Measurements from ENCODE around the gene CNTFR. TPM values are rescaled to one million over a fixed set of nuclear protein-coding genes. Genes with fewer than 3 reads are reported as not detected.

Gene CNTFR
- total RNA-seq, 4 donors from 2014 or later, result 19.8 to 40.9 (median 34.7) TPM

DNA sequence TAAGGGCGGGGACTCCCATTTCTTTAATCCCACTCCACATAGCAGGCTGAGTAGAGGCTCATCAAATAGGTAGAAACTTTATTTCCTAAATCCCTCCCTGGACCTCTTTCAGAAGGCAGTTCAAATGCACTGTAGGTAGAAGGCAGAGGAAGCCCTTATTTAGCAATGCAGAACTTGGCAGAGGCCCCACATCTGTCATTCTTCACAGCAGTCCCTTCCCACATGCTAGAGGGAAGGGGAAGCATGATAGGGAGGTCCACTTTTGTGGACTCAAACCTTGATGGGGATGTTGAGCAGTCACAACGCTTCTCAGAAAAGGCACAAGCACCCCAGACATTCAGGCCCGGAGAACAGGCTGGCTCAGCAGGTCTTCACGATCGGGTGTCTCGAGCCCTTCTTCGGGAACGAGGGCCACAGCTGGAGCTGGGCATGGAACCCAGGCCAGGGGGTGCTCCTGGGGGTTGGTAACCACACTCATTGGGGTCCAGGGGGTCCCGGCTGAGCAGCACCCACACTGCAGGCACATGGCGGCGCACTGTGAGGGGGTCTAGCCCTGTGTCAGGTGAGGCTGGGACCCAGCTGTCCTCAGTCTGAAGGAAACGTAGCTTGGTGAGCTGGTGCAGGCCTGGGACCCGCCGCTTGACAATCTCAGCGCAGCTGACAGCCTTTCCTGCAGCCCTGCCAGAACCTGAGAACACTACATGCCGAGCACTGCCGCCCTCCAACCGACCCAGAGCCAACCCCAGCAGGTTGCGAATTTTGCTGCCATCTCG is 21.1 kb upstream of the CNTFR start:
- Histone ChIP-seq H3K4me1 (peaks cover 0 to 28% (median 15%) of the 10 kb centered on the region in 4 donors), H3K4me3 (peak overlapping the region in 2 of 4 donors; percentile 75 to 81), H3K27me3 (no peaks in the 10 kb centered on the region), H3K36me3 (peaks cover 0 to 35% (median 0%) of the 10 kb centered on the region in 3 donors), H3K9me3 (no peaks in the 10 kb centered on the region), H3K27ac (peak overlapping the region in 2 of 4 donors; percentile 93 to 96)
- TF ChIP-seq EP300 (IDR thresholded peaks at IDR 0.05) (no peak), POLR2A (IDR thresholded peaks at IDR 0.05) (no peak)
- TF ChIP-seq, protein P1, sequence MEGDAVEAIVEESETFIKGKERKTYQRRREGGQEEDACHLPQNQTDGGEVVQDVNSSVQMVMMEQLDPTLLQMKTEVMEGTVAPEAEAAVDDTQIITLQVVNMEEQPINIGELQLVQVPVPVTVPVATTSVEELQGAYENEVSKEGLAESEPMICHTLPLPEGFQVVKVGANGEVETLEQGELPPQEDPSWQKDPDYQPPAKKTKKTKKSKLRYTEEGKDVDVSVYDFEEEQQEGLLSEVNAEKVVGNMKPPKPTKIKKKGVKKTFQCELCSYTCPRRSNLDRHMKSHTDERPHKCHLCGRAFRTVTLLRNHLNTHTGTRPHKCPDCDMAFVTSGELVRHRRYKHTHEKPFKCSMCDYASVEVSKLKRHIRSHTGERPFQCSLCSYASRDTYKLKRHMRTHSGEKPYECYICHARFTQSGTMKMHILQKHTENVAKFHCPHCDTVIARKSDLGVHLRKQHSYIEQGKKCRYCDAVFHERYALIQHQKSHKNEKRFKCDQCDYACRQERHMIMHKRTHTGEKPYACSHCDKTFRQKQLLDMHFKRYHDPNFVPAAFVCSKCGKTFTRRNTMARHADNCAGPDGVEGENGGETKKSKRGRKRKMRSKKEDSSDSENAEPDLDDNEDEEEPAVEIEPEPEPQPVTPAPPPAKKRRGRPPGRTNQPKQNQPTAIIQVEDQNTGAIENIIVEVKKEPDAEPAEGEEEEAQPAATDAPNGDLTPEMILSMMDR (IDR thresholded peaks at IDR 0.05), result no peak
- no peak for DNase-seq (ENCODE audit: low spot score in 2 of 2)
- WGBS, 2 donors, result 89 to 95% methylated on average over 6 to 19 of the region's 20 CpGs

DNA sequence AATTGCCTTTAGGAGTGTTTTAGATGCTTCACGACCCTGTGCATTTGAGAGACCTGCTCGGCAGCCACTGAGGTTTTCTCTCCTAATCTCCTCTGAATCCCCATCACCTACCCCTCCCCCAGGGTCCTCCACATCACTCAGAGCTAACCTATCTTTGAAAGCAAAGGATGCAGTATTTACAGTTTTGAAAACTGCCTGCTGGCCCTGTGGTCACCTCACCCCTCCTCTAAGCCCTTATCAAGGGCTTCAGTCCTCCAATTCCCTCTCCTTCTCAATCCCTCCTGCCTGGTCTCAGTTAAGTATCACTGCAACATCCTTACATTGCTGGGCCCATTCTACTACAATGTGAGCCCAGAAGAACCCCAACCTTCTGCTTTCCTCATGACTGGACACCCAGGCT is 17.8 kb upstream of the CNTFR start:
- no peak overlapping the region for H3K4me3 ChIP-seq
- TF ChIP-seq, protein P1 (IDR thresholded peaks at IDR 0.05), result no peak
- TF ChIP-seq POLR2A (IDR thresholded peaks at IDR 0.05) (no peak), EP300 (IDR thresholded peaks at IDR 0.05) (no peak)
- no peaks in the 10 kb centered on the region for H3K9me3 ChIP-seq
- no peak for DNase-seq (ENCODE audit: low spot score in 2 of 2)
- 53 to 56% methylated on average over 2 of the region's 2 CpGs for WGBS, 2 donors
- no peak overlapping the region for H3K27ac ChIP-seq
- H3K4me1 ChIP-seq, result peaks cover 0 to 20% (median 11%) of the 10 kb centered on the region in 4 donors
- H3K27me3 ChIP-seq, result no peaks in the 10 kb centered on the region
- H3K36me3 ChIP-seq, result peaks cover 0 to 10% (median 0%) of the 10 kb centered on the region in 3 donors

DNA sequence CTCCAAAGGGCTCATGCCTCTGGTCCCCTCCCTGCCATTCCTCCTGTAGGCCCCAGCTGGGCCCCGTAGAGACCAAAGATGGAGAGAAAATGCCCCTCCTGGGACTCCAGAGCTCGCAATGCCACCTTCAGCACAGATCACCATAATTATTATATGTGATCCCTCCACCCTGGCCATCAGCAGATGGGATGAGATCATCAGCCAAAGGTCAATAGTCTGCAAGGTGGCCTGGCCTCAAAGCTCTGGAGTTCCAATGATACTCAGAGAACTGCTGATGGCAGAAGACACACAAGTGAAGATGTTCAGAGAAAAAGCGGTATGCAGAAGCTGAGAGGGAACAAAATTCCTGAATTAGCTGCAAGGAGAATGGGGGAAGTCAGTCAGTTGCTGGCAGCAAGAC is 17.4 kb upstream of the CNTFR start:
- no peaks in the 10 kb centered on the region for H3K9me3 ChIP-seq
- H3K27ac ChIP-seq, result no peak overlapping the region
- H3K4me3 ChIP-seq, result no peak overlapping the region
- no peak for DNase-seq (ENCODE audit: low spot score in 2 of 2)
- 82 to 85% methylated on average over 3 of the region's 3 CpGs for WGBS, 2 donors
- TF ChIP-seq, protein P1 (IDR thresholded peaks at IDR 0.05), result no peak
- no peak for TF ChIP-seq POLR2A (IDR thresholded peaks at IDR 0.05)
- TF ChIP-seq EP300 (IDR thresholded peaks at IDR 0.05), result no peak
- no peaks in the 10 kb centered on the region for H3K27me3 ChIP-seq
- peaks cover 0 to 19% (median 10%) of the 10 kb centered on the region in 4 donors for H3K4me1 ChIP-seq
- peaks cover 0 to 10% (median 0%) of the 10 kb centered on the region in 3 donors for H3K36me3 ChIP-seq

DNA sequence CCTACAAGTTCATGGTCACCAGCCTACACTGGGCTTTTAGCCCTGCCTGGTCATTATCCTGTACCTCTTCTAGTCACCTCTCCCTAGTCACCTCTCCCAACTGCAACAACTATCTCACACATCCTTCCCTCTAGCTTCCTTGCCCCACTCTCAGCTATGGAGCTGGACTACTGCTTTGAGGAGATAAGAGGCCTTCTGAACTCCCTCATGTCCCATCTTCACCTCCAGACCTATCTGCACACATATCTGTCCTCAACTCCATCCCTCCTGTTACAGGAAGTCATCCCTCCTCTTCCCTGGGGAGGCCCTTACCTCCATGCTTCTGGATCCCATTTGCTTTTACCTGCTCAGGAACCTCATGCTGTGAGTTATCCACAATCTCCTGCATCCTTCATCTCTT is 16.7 kb upstream of the CNTFR start:
- no peak for DNase-seq (ENCODE audit: low spot score in 2 of 2)
- Histone ChIP-seq H3K27me3 (no peaks in the 10 kb centered on the region), H3K4me3 (no peak overlapping the region), H3K27ac (no peak overlapping the region), H3K9me3 (no peaks in the 10 kb centered on the region), H3K36me3 (peaks cover 0 to 10% (median 0%) of the 10 kb centered on the region in 3 donors), H3K4me1 (peaks cover 0 to 16% (median 8%) of the 10 kb centered on the region in 4 donors)
- TF ChIP-seq, protein P1 (IDR thresholded peaks at IDR 0.05), result no peak
- TF ChIP-seq EP300 (IDR thresholded peaks at IDR 0.05) (no peak), POLR2A (IDR thresholded peaks at IDR 0.05) (no peak)

DNA sequence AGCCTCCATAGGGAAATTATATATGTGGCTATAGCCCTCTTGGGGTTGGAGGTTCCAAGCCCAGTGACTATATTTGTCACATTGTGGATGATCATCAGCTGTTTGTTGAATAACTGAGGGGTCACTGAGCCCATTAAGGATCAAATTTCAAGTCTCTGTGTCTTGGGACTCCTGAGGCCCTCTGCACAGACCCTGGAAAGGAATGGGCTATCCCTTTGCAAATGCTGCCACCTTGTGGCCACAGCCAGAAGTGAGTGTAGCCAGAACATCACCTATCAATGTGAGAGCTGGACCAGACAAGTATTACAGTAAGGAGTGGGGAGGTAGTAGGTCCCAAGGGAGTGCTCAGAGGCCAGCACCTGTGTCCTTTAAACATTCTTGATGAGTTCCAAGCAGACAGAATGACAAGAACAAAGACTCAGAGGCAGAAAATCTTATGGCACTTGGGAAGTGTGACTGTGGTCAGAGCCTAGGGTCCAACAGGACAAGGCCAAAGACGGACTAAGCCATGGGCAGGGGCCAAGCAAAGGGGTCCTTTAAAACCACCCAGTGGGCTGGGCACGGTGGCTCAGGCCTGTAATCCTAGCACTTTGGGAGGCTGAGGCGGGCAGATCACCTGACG is 14.2 kb upstream of the CNTFR start:
- H3K9me3 ChIP-seq, result no peaks in the 10 kb centered on the region
- H3K36me3 ChIP-seq, result no peaks in the 10 kb centered on the region
- peaks cover 0 to 4% (median 0%) of the 10 kb centered on the region in 4 donors for H3K4me1 ChIP-seq
- peak; percentile 78 to 95 for DNase-seq (ENCODE audit: low spot score in 2 of 2)
- no peak overlapping the region for H3K4me3 ChIP-seq
- 55 to 56% methylated on average over 4 of the region's 4 CpGs for WGBS, 2 donors
- no peaks in the 10 kb centered on the region for H3K27me3 ChIP-seq
- TF ChIP-seq, protein P1 (IDR thresholded peaks at IDR 0.05), result peak; percentile 84 to 92 (median 87)
- no peak for TF ChIP-seq POLR2A (IDR thresholded peaks at IDR 0.05)
- no peak for TF ChIP-seq EP300 (IDR thresholded peaks at IDR 0.05)
- H3K27ac ChIP-seq, result no peak overlapping the region
